ENCODE measurements around the gene PSMA2. TPM values are rescaled to one million over a fixed set of nuclear protein-coding genes. Genes with fewer than 3 reads are reported as not detected.
A peak's percentile ranks its signal among the peaks of the same experiment; 100 is the strongest.

PSMA2 gene
- total RNA-seq, 1 donor from 2014 or later, result 46.9 TPM

- Histone ChIP-seq H3K27me3 (no peaks in the 10 kb centered on the region), H3K27ac (no peak overlapping the region), H3K36me3 (peaks cover 0 to 38% of the 10 kb centered on the region in 2 donors), H3K9me3 (no peaks in the 10 kb centered on the region), H3K4me3 (no peak overlapping the region), H3K4me1 (peaks cover 46% of the 10 kb centered on the region)
- intact Hi-C loops (cut with DNase I), result no loop called here
- TF ChIP-seq POLR2A (IDR thresholded peaks at IDR 0.05), result no peak
- no peak for TF ChIP-seq CTCF (IDR thresholded peaks at IDR 0.05)
- no peak for TF ChIP-seq POLR2AphosphoS5 (IDR thresholded peaks at IDR 0.05; ENCODE audit: insufficient read depth in 1 of 2, low read depth in 1 of 2)
- DNase-seq (ENCODE audit: extremely low spot score in 2 of 2), result no peak
Measured at GRCh38 chr7:42934291-42934690, 2.3 kb upstream of the PSMA2 start.

GRCh38 chr7:42932811-42933591 is 1.0 kb upstream of the PSMA2 start:
- intact Hi-C loops (cut with DNase I), result loop anchor here (2.0 kb wide), 1 partner anchor 20 kb away; the partner anchor contains the start of gene C7orf25
- Histone ChIP-seq H3K4me3 (peak overlapping the region; percentile 60 to 91), H3K27me3 (no peaks in the 10 kb centered on the region), H3K36me3 (peaks cover 0 to 25% of the 10 kb centered on the region in 2 donors), H3K27ac (peak overlapping the region; percentile 79), H3K9me3 (no peaks in the 10 kb centered on the region), H3K4me1 (peaks cover 59% of the 10 kb centered on the region)
- TF ChIP-seq POLR2A (IDR thresholded peaks at IDR 0.05) (no peak), POLR2AphosphoS5 (IDR thresholded peaks at IDR 0.05; ENCODE audit: insufficient read depth in 1 of 2, low read depth in 1 of 2) (no peak), CTCF (IDR thresholded peaks at IDR 0.05) (no peak)
- DNase-seq (ENCODE audit: extremely low spot score in 2 of 2), result no peak

GRCh38 chr7:42931447-42931833 is 534 bp downstream of the PSMA2 start:
- H3K9me3 ChIP-seq, result no peaks in the 10 kb centered on the region
- peak overlapping the region; percentile 60 to 91 for H3K4me3 ChIP-seq
- peaks cover 75% of the 10 kb centered on the region for H3K4me1 ChIP-seq
- H3K36me3 ChIP-seq, result peaks cover 0 to 15% of the 10 kb centered on the region in 2 donors
- no peaks in the 10 kb centered on the region for H3K27me3 ChIP-seq
- H3K27ac ChIP-seq, result peak overlapping the region; percentile 79
- TF ChIP-seq POLR2A (IDR thresholded peaks at IDR 0.05), result no peak
- TF ChIP-seq CTCF (IDR thresholded peaks at IDR 0.05), result no peak
- TF ChIP-seq POLR2AphosphoS5 (IDR thresholded peaks at IDR 0.05; ENCODE audit: insufficient read depth in 1 of 2, low read depth in 1 of 2), result no peak
- DNase-seq (ENCODE audit: extremely low spot score in 2 of 2), result no peak
- intact Hi-C loops (cut with DNase I), result no loop called here

GRCh38 chr7:42930889-42931288 is 1.1 kb downstream of the PSMA2 start:
- H3K27ac ChIP-seq, result no peak overlapping the region
- H3K4me3 ChIP-seq, result peak overlapping the region; percentile 60 to 91
- no peak for DNase-seq (ENCODE audit: extremely low spot score in 2 of 2)
- no peaks in the 10 kb centered on the region for H3K9me3 ChIP-seq
- peaks cover 76% of the 10 kb centered on the region for H3K4me1 ChIP-seq
- peaks cover 0 to 17% of the 10 kb centered on the region in 2 donors for H3K36me3 ChIP-seq
- TF ChIP-seq CTCF (IDR thresholded peaks at IDR 0.05) (no peak), POLR2A (IDR thresholded peaks at IDR 0.05) (no peak), POLR2AphosphoS5 (IDR thresholded peaks at IDR 0.05; ENCODE audit: insufficient read depth in 1 of 2, low read depth in 1 of 2) (no peak)
- no peaks in the 10 kb centered on the region for H3K27me3 ChIP-seq
- intact Hi-C loops (cut with DNase I), result no loop called here

GRCh38 chr7:42929449-42929848 is 2.5 kb downstream of the PSMA2 start:
- Histone ChIP-seq H3K4me1 (peaks cover 73% of the 10 kb centered on the region), H3K36me3 (peaks cover 0 to 20% of the 10 kb centered on the region in 2 donors), H3K27ac (no peak overlapping the region), H3K27me3 (no peaks in the 10 kb centered on the region), H3K9me3 (no peaks in the 10 kb centered on the region), H3K4me3 (no peak overlapping the region)
- intact Hi-C loops (cut with DNase I), result no loop called here
- DNase-seq (ENCODE audit: extremely low spot score in 2 of 2), result no peak
- TF ChIP-seq POLR2AphosphoS5 (IDR thresholded peaks at IDR 0.05; ENCODE audit: insufficient read depth in 1 of 2, low read depth in 1 of 2), result no peak
- TF ChIP-seq CTCF (IDR thresholded peaks at IDR 0.05), result no peak
- TF ChIP-seq POLR2A (IDR thresholded peaks at IDR 0.05), result no peak
